CD14-positive monocyte (primary cell): ENCODE data around the gene F10. TPM values are rescaled to one million over a fixed set of nuclear protein-coding genes. Genes with fewer than 3 reads are reported as not detected.

Experiments
- DNase-seq, 3 donors: peaks; one replicate each; pipeline ENCODE4 v3.0.0-alpha.2; 2011 to 2022
- H2AFZ ChIP-seq: 2 replicates; pipeline ENCODE4 v1.6.0; 2012; ENCODE audit warnings: mild to moderate bottlenecking, low read depth, low read length, inconsistent platforms; ENCODE audit not compliant: insufficient read depth, poor library complexity, severe bottlenecking
- H3K27ac ChIP-seq, 2 donors: 1 replicate in 1 of 2; 2 replicates in 1 of 2; pipeline ENCODE4 v1.5.1; 2012 to 2013; ENCODE audit warnings: low read length in 2 of 2, control low read depth in 1 of 2, inconsistent platforms in 1 of 2, low read depth in 1 of 2, mild to moderate bottlenecking in 1 of 2
- H3K27me3 ChIP-seq, 2 donors: one replicate each; pipeline versions ENCODE4 v1.6.0 to v1.6.1; 2011 to 2013; ENCODE audit warnings: low read length in 2 of 2; ENCODE audit not compliant: control insufficient read depth in 2 of 2, insufficient read depth in 2 of 2
- H3K36me3 ChIP-seq, 2 donors: replicated peaks in 1 of 2; 1 replicate in 1 of 2; 2 replicates in 1 of 2; pipeline versions ENCODE4 v1.5.1 to v1.6.1; 2012 to 2013; ENCODE audit warnings: low read length in 2 of 2, control low read depth in 1 of 2, inconsistent platforms in 1 of 2, mild to moderate bottlenecking in 1 of 2; ENCODE audit not compliant: insufficient read depth in 2 of 2, control insufficient read depth in 1 of 2
- H3K4me1 ChIP-seq, 2 donors: 1 replicate in 1 of 2; 2 replicates in 1 of 2; pipeline versions ENCODE4 v1.5.1 to v1.6.1; 2012 to 2013; ENCODE audit warnings: low read length in 2 of 2, control low read depth in 1 of 2, inconsistent platforms in 1 of 2, mild to moderate bottlenecking in 1 of 2, moderate library complexity in 1 of 2; ENCODE audit not compliant: insufficient read depth in 2 of 2, control insufficient read depth in 1 of 2
- H3K4me2 ChIP-seq: replicated peaks from 2 replicates; pipeline ENCODE3; 2012; ENCODE audit warnings: low read length, moderate library complexity, mild to moderate bottlenecking; ENCODE audit not compliant: poor library complexity, severe bottlenecking; ENCODE audit errors: extremely low read depth
- H3K4me3 ChIP-seq, 3 experiments: fragments of 200-600 bp in 1 of 3; sonication (generic) in 1 of 3; replicated peaks in 1 of 3; 1 replicate in 2 of 3; 2 replicates in 1 of 3; pipeline ENCODE4 v1.5.1; 2011 to 2013; ENCODE audit warnings: low read length in 3 of 3, mild to moderate bottlenecking in 3 of 3, control low read depth in 2 of 3, low read depth in 2 of 3, inconsistent platforms in 1 of 3, moderate library complexity in 1 of 3
- H3K79me2 ChIP-seq: 2 replicates; pipeline ENCODE4 v1.6.0; 2012; ENCODE audit warnings: mild to moderate bottlenecking, control low read depth, inconsistent platforms, low read length, moderate library complexity; ENCODE audit not compliant: insufficient read depth
- H3K9ac ChIP-seq: 2 replicates; pipeline ENCODE4 v1.6.0; 2017; ENCODE audit warnings: low read length, mild to moderate bottlenecking; ENCODE audit not compliant: insufficient read depth, poor library complexity, severe bottlenecking
- H3K9me3 ChIP-seq, 2 donors: replicated peaks in 1 of 2; 1 replicate in 1 of 2; 2 replicates in 1 of 2; pipeline versions ENCODE4 v1.5.1 to v1.6.1; 2012 to 2013; ENCODE audit warnings: low read length in 2 of 2, control low read depth in 1 of 2; ENCODE audit not compliant: control insufficient read depth in 1 of 2, insufficient read depth in 1 of 2
- H4K20me1 ChIP-seq: 2 replicates; pipeline ENCODE4 v1.6.0; 2012; ENCODE audit warnings: mild to moderate bottlenecking, low read length, control low read depth, moderate library complexity; ENCODE audit not compliant: insufficient read depth
- H3K27ac Mint-ChIP-seq, 7 donors: one replicate each; pipeline ENCODE4 v1.8.0; 2020; ENCODE audit warnings: mild to moderate bottlenecking in 7 of 7, mixed read lengths in 7 of 7, moderate library complexity in 6 of 7, inconsistent platforms in 2 of 7
- H3K27me3 Mint-ChIP-seq, 3 donors: one replicate each; pipeline ENCODE4 v1.8.0; 2021 to 2022; ENCODE audit warnings: low read depth in 3 of 3, mild to moderate bottlenecking in 3 of 3, mixed read lengths in 3 of 3, moderate library complexity in 3 of 3, inconsistent platforms in 1 of 3
- H3K36me3 Mint-ChIP-seq, 2 donors: one replicate each; pipeline ENCODE4 v1.8.0; 2020; ENCODE audit warnings: mixed read lengths in 2 of 2, inconsistent platforms in 1 of 2, mild to moderate bottlenecking in 1 of 2
- H3K4me1 Mint-ChIP-seq: one replicate; pipeline ENCODE4 v1.8.0; 2020; ENCODE audit warnings: mild to moderate bottlenecking, mixed read lengths
- H3K4me3 Mint-ChIP-seq, 2 donors: one replicate each; pipeline ENCODE4 v1.8.0; 2020; ENCODE audit warnings: mild to moderate bottlenecking in 2 of 2, mixed read lengths in 2 of 2, moderate library complexity in 1 of 2
- H3K9me3 Mint-ChIP-seq, 7 donors: one replicate each; pipeline ENCODE4 v1.8.0; 2020 to 2022; ENCODE audit warnings: mixed read lengths in 7 of 7, mild to moderate bottlenecking in 6 of 7, moderate library complexity in 6 of 7, inconsistent platforms in 2 of 7
- CTCF ChIP-seq: fragments of 200-600 bp; IDR thresholded peaks from one replicate; pipeline ENCODE4 v1.8.0; 2022; ENCODE audit warnings: antibody characterized with exemption, mild to moderate bottlenecking
- WGBS: methylation state at CpG from one replicate; pipeline ENCODE4 v1.1.5; 2013; ENCODE audit warnings: missing lambda C conversion rate; ENCODE audit not compliant: insufficient coverage; 5-methylcytosine and 5-hydroxymethylcytosine counted together
- intact Hi-C, 2 donors: fragments of 100-400 bp; cut with micrococcal nuclease; formaldehyde crosslinking; loops; one replicate each; pipeline versions ENCODE4 v1.15.0 to v1.15.1; 2023
- polyA plus RNA-seq, 3 donors: library from polyadenylated mRNA; depleted of rRNA in 1 of 3; unstranded in 2 of 3; stranded (reverse) in 1 of 3; fragments of 300-500 nt in 2 of 3; fragments of >200 nt in 1 of 3; fragmentation: Illumina TruSeq in 2 of 3; gene quantifications; 1 replicate in 2 of 3; 2 replicates in 1 of 3; pipeline ENCODE4 v1.2.3, GENCODE V29; 2012 to 2021

F10 gene
- polyA plus RNA-seq, 3 donors = not detected

GRCh38 chr13:113190181-113190580 lies 67.6 kb downstream of the F10 start:
- H3K4me2 ChIP-seq = no peak overlapping the region
- TF ChIP-seq CTCF = no peak
- no peaks in the 10 kb centered on the region for H3K9me3 Mint-ChIP-seq
- peaks cover 70 to 78% of the 10 kb centered on the region in 2 donors for H3K36me3 Mint-ChIP-seq
- no peak overlapping the region for H2AFZ ChIP-seq
- peaks cover 0 to 10% of the 10 kb centered on the region in 2 donors for H3K4me1 ChIP-seq
- H3K36me3 ChIP-seq = peaks cover 46 to 71% of the 10 kb centered on the region in 2 donors
- H3K4me3 Mint-ChIP-seq = no peak overlapping the region
- no peak overlapping the region for H3K27ac ChIP-seq
- H3K27ac Mint-ChIP-seq = peak overlapping the region in 2 of 7 donors; percentile 62 to 80
- intact Hi-C loops = no loop called here
- peaks cover 0 to 2% (median 0%) of the 10 kb centered on the region in 3 donors for H3K27me3 Mint-ChIP-seq
- no peak overlapping the region for H3K9ac ChIP-seq
- H4K20me1 ChIP-seq = no peaks in the 10 kb centered on the region
- 100% methylated on average over 1 of the region's 4 CpGs for WGBS
- no peaks in the 10 kb centered on the region for H3K9me3 ChIP-seq
- H3K4me3 ChIP-seq = no peak overlapping the region
- H3K27me3 ChIP-seq = no peaks in the 10 kb centered on the region
- H3K79me2 ChIP-seq = no peaks in the 10 kb centered on the region
- peaks cover 11% of the 10 kb centered on the region for H3K4me1 Mint-ChIP-seq
- DNase-seq = no peak

GRCh38 chr13:113192279-113192678 lies 69.7 kb downstream of the F10 start:
- H3K36me3 ChIP-seq = peaks cover 57 to 90% of the 10 kb centered on the region in 2 donors
- 97% methylated on average over 3 of the region's 4 CpGs for WGBS
- peaks cover 0 to 2% (median 2%) of the 10 kb centered on the region in 3 donors for H3K27me3 Mint-ChIP-seq
- H3K4me2 ChIP-seq = no peak overlapping the region
- intact Hi-C loops = no loop called here
- H3K27ac ChIP-seq = no peak overlapping the region
- H3K79me2 ChIP-seq = no peaks in the 10 kb centered on the region
- no peak overlapping the region for H3K4me3 ChIP-seq
- peaks cover 7% of the 10 kb centered on the region for H3K4me1 Mint-ChIP-seq
- H3K4me1 ChIP-seq = peaks cover 0 to 6% of the 10 kb centered on the region in 2 donors
- H3K9ac ChIP-seq = no peak overlapping the region
- H3K9me3 ChIP-seq = no peaks in the 10 kb centered on the region
- no peak overlapping the region for H3K4me3 Mint-ChIP-seq
- no peak overlapping the region for H2AFZ ChIP-seq
- TF ChIP-seq CTCF = no peak
- H3K27ac Mint-ChIP-seq = no peak overlapping the region
- no peaks in the 10 kb centered on the region for H3K27me3 ChIP-seq
- no peak for DNase-seq
- no peaks in the 10 kb centered on the region for H4K20me1 ChIP-seq
- no peaks in the 10 kb centered on the region for H3K9me3 Mint-ChIP-seq
- H3K36me3 Mint-ChIP-seq = peaks cover 77 to 81% of the 10 kb centered on the region in 2 donors
